Adrenal gland (tissue), 12 donors: ENCODE data around the gene EXOSC9. TPM values are rescaled to one million over a fixed set of nuclear protein-coding genes. Genes with fewer than 3 reads are reported as not detected.

Experiments
- DNase-seq, 7 donors: peaks; one replicate each; pipeline ENCODE4 v3.0.0-alpha.2; 2019 to 2020
- H3K27ac ChIP-seq, 5 donors: fragments of 200-600 bp; sonication (generic) in 4 of 5; 1 replicate in 3 of 5; 2 replicates in 2 of 5; pipeline versions ENCODE4 v1.5.1 to v1.8.0; 2016 to 2020; ENCODE audit warnings: mild to moderate bottlenecking in 1 of 5
- H3K27me3 ChIP-seq: fragments of 200-600 bp; 2 replicates; pipeline ENCODE4 v1.8.0; 2021
- H3K36me3 ChIP-seq, 2 donors: fragments of 200-600 bp; replicated peaks in 1 of 2; 1 replicate in 1 of 2; 2 replicates in 1 of 2; pipeline versions ENCODE4 v1.5.1 to v1.8.0; 2018 to 2022
- H3K4me1 ChIP-seq, 2 donors: fragments of 200-600 bp; replicated peaks in 1 of 2; 1 replicate in 1 of 2; 2 replicates in 1 of 2; pipeline versions ENCODE4 v1.5.1 to v1.8.0; 2018 to 2021
- H3K4me3 ChIP-seq, 4 donors: fragments of 200-600 bp; sonication (generic) in 3 of 4; one replicate each; pipeline ENCODE4 v1.5.1; 2016 to 2018
- H3K9me3 ChIP-seq, 3 donors: fragments of 200-600 bp; sonication (generic) in 1 of 3; replicated peaks in 1 of 3; 1 replicate in 2 of 3; 2 replicates in 1 of 3; pipeline versions ENCODE4 v1.5.1 to v1.8.0; 2016 to 2021
- CTCF ChIP-seq, 6 experiments: fragments of 450-650 bp in 4 of 6; fragments of 200-600 bp in 2 of 6; sonication (generic) in 1 of 6; IDR thresholded peaks; 1 replicate in 5 of 6; 2 replicates in 1 of 6; pipeline versions ENCODE4 v1.5.1 to v1.8.0; 2016 to 2021; ENCODE audit warnings: antibody characterized with exemption in 6 of 6, mild to moderate bottlenecking in 2 of 6, moderate library complexity in 1 of 6
- POLR2A ChIP-seq, 2 donors: fragments of 450-650 bp; IDR thresholded peaks; one replicate each; pipeline ENCODE4 v1.6.1; 2017; ENCODE audit warnings: antibody characterized with exemption in 2 of 2, mild to moderate bottlenecking in 2 of 2, moderate library complexity in 1 of 2
- WGBS, 4 donors: extraction: QIAGEN DNeasy Blood & Tissue Kit in 2 of 4; methylation state at CpG; one replicate each; pipeline versions ENCODE4 v1.1.5 to v1.1.7; 2013 to 2017; 5-methylcytosine and 5-hydroxymethylcytosine counted together
- intact Hi-C, 2 donors: fragments of 100-400 bp; cut with DNase I; formaldehyde crosslinking; loops; one replicate each; pipeline versions ENCODE4 v1.14.1 to v1.15.0; 2022 to 2023
- polyA plus RNA-seq, 3 donors: library from polyadenylated mRNA; stranded (reverse); fragments of 200-250 nt in 2 of 3; fragments of 350-450 nt in 1 of 3; fragmentation: Illumina TruSeq in 1 of 3; extraction: RNeasy Lipid Tissue Mini Kit (QIAGEN cat#74804) in 1 of 3; gene quantifications; one replicate each; pipeline ENCODE4 v1.2.3, GENCODE V29; 2013 to 2014
- total RNA-seq, 9 donors: library from RNA; depleted of rRNA in 4 of 9; stranded (reverse); fragments of >200 nt in 4 of 9; fragments of 120-200 nt in 1 of 9; fragmentation: NEBNext Ultra II Directional in 1 of 9; extraction: Animal tissue kit (Norgen Biotek cat#: 25700) in 1 of 9; gene quantifications; one replicate each; pipeline versions ENCODE4 v1.1.0 to v1.2.4, GENCODE V29; 2013 to 2023
- donor health status: healthy with polysubstance abuse.
- donor health status: Bipolar disorder and iron deficiency.
- donor health status: DM: yes; HTN: yes; CAD: no.
- donor health status: DM: no; HTN: no; CAD: no.
- donor health status: DM: no; HTN: no; CAD: no.
- donor health status: DM: yes; HTN: yes; CAD: no.

EXOSC9 gene
- total and polyA plus RNA-seq, 12 donors: 10.6 to 41.3 (median 22.1) TPM

DNA sequence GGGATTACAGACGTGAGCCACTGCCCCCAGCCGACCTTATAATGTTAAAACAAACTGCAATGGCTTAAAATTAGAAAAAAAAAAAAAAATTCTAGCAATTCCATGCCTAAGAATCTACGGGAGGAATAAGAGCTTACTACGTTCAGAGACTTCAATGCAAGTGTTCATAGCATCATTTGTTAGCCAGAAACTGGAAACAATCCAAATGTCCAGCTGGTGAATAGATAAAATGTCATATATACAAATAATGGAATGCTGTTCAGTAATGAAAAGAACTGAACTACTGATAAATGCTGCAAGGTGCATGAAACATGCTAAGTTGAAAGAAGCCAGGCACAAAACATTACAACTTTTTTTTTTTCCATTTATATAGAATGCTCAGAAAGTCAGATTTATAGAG, 5.3 kb downstream of the EXOSC9 start:
- no peak overlapping the region for H3K4me3 ChIP-seq
- intact Hi-C loops: no loop called here
- H3K36me3 ChIP-seq: peaks cover 0 to 77% of the 10 kb centered on the region in 2 donors
- no peaks in the 10 kb centered on the region for H3K9me3 ChIP-seq
- no peak for DNase-seq
- H3K27me3 ChIP-seq: no peaks in the 10 kb centered on the region
- peaks cover 0 to 10% of the 10 kb centered on the region in 2 donors for H3K4me1 ChIP-seq
- H3K27ac ChIP-seq: no peak overlapping the region
- TF ChIP-seq CTCF (IDR thresholded peaks at IDR 0.05): no peak
- TF ChIP-seq POLR2A (IDR thresholded peaks at IDR 0.05): no peak
- 84 to 88% (median 87%) methylated on average over 4 of the region's 4 CpGs for WGBS, 4 donors

- no peak for TF ChIP-seq CTCF (IDR thresholded peaks at IDR 0.05)
- TF ChIP-seq POLR2A (IDR thresholded peaks at IDR 0.05): no peak
- Histone ChIP-seq H3K4me3 (no peak overlapping the region), H3K27ac (no peak overlapping the region), H3K9me3 (no peaks in the 10 kb centered on the region), H3K27me3 (no peaks in the 10 kb centered on the region), H3K4me1 (no peaks in the 10 kb centered on the region), H3K36me3 (peaks cover 0 to 90% of the 10 kb centered on the region in 2 donors)
- DNase-seq: no peak
- intact Hi-C loops: no loop called here
Observed at GRCh38 chr4:121811122-121811521, 10.0 kb downstream of the EXOSC9 start.

GRCh38 chr4:121814756-121815155, 13.6 kb downstream of the EXOSC9 start:
- intact Hi-C loops: no loop called here
- WGBS, 4 donors: 81 to 96% (median 90%) methylated on average over 2 of the region's 2 CpGs
- Histone ChIP-seq H3K27me3 (no peaks in the 10 kb centered on the region), H3K9me3 (no peaks in the 10 kb centered on the region), H3K27ac (no peak overlapping the region), H3K4me1 (no peaks in the 10 kb centered on the region), H3K36me3 (peaks cover 0 to 78% of the 10 kb centered on the region in 2 donors), H3K4me3 (no peak overlapping the region)
- TF ChIP-seq CTCF (IDR thresholded peaks at IDR 0.05) (no peak), POLR2A (IDR thresholded peaks at IDR 0.05) (no peak)
- DNase-seq: no peak

GRCh38 chr4:121817006-121817405, 15.9 kb downstream of the EXOSC9 start:
- no peak for TF ChIP-seq POLR2A (IDR thresholded peaks at IDR 0.05)
- TF ChIP-seq CTCF (IDR thresholded peaks at IDR 0.05): no peak
- 91 to 96% (median 92%) methylated on average over 3 of the region's 3 CpGs for WGBS, 4 donors
- peaks cover 0 to 60% of the 10 kb centered on the region in 2 donors for H3K36me3 ChIP-seq

More at GRCh38 chr4:121817006-121817405, 15.9 kb downstream of the EXOSC9 start:
- H3K27me3 ChIP-seq: no peaks in the 10 kb centered on the region
- intact Hi-C loops: no loop called here
- DNase-seq: no peak
- no peak overlapping the region for H3K4me3 ChIP-seq
- H3K4me1 ChIP-seq: no peaks in the 10 kb centered on the region
- H3K27ac ChIP-seq: no peak overlapping the region
- no peaks in the 10 kb centered on the region for H3K9me3 ChIP-seq
